ENCODE data around the gene PTGES3. TPM values are rescaled to one million over a fixed set of nuclear protein-coding genes. Genes with fewer than 3 reads are reported as not detected.

Gene PTGES3
- total RNA-seq, 3 donors from 2014 or later (not counting 1 experiment from before 2014, with no cell fraction given), result 79.2 to 93.8 (median 93.4) TPM

- TF ChIP-seq CTCF (IDR thresholded peaks at IDR 0.05), result no peak
- 7% methylated on average over 1 of the region's 1 CpG for WGBS (ENCODE audit: insufficient coverage)
Measured at GRCh38 chr12:56720731-56721151, 32.7 kb upstream of the PTGES3 start.

GRCh38 chr12:56719056-56719455 is 31.0 kb upstream of the PTGES3 start:
- ATAC-seq (no peak), DNase-seq (no peak)
- H3K27me3 ChIP-seq (ENCODE audit: control insufficient read depth, insufficient read depth, low read length), result no peaks in the 10 kb centered on the region
- peak overlapping the region; percentile 28 for H3K4me3 Mint-ChIP-seq
- H3K36me3 Mint-ChIP-seq, result peaks cover 16% of the 10 kb centered on the region
- peak overlapping the region; percentile 84 to 98 for H3K27ac Mint-ChIP-seq
- peaks cover 83 to 85% of the 10 kb centered on the region in 2 donors for H3K4me1 Mint-ChIP-seq
- TF ChIP-seq CTCF (IDR thresholded peaks at IDR 0.05), result no peak
- H3K4me3 ChIP-seq (ENCODE audit: low read length), result no peak overlapping the region
- no peak overlapping the region for H3K27ac ChIP-seq (ENCODE audit: low read length)
- H3K4me1 ChIP-seq (ENCODE audit: control insufficient read depth, insufficient read depth, low read length), result peaks cover 64% of the 10 kb centered on the region
- no peaks in the 10 kb centered on the region for H3K9me3 ChIP-seq (ENCODE audit: control insufficient read depth, insufficient read depth, low read length)
- H3K9me3 Mint-ChIP-seq, result no peaks in the 10 kb centered on the region
- intact Hi-C loops (cut with micrococcal nuclease), result no loop called here
- no peaks in the 10 kb centered on the region for H3K27me3 Mint-ChIP-seq (ENCODE audit: low read depth in 2 of 2)
- peaks cover 70% of the 10 kb centered on the region for H3K36me3 ChIP-seq (ENCODE audit: control insufficient read depth, insufficient read depth, low read length)

More at GRCh38 chr12:56720731-56721151, 32.7 kb upstream of the PTGES3 start:
- H3K27ac ChIP-seq (ENCODE audit: low read length), result peak overlapping the region; percentile 42
- H3K9me3 ChIP-seq (ENCODE audit: control insufficient read depth, insufficient read depth, low read length), result no peaks in the 10 kb centered on the region
- peaks cover 16% of the 10 kb centered on the region for H3K36me3 Mint-ChIP-seq
- H3K36me3 ChIP-seq (ENCODE audit: control insufficient read depth, insufficient read depth, low read length), result peaks cover 54% of the 10 kb centered on the region
- no peaks in the 10 kb centered on the region for H3K27me3 Mint-ChIP-seq (ENCODE audit: low read depth in 2 of 2)
- DNase-seq (no peak), ATAC-seq (no peak)
- no peaks in the 10 kb centered on the region for H3K27me3 ChIP-seq (ENCODE audit: control insufficient read depth, insufficient read depth, low read length)
- intact Hi-C loops (cut with micrococcal nuclease), result no loop called here
- H3K4me3 Mint-ChIP-seq, result peak overlapping the region; percentile 51
- peaks cover 83 to 90% of the 10 kb centered on the region in 2 donors for H3K4me1 Mint-ChIP-seq
- H3K27ac Mint-ChIP-seq, result peak overlapping the region; percentile 84 to 98
- H3K4me3 ChIP-seq (ENCODE audit: low read length), result no peak overlapping the region
- H3K4me1 ChIP-seq (ENCODE audit: control insufficient read depth, insufficient read depth, low read length), result peaks cover 69% of the 10 kb centered on the region
- H3K9me3 Mint-ChIP-seq, result no peaks in the 10 kb centered on the region

- DNase-seq (no peak), ATAC-seq (no peak)
- Histone ChIP-seq H3K36me3 (ENCODE audit: control insufficient read depth, insufficient read depth, low read length) (peaks cover 73% of the 10 kb centered on the region), H3K27me3 (ENCODE audit: control insufficient read depth, insufficient read depth, low read length) (no peaks in the 10 kb centered on the region), H3K9me3 (ENCODE audit: control insufficient read depth, insufficient read depth, low read length) (no peaks in the 10 kb centered on the region), H3K27ac (ENCODE audit: low read length) (no peak overlapping the region), H3K4me3 (ENCODE audit: low read length) (no peak overlapping the region), H3K4me1 (ENCODE audit: control insufficient read depth, insufficient read depth, low read length) (peaks cover 60% of the 10 kb centered on the region)
- peaks cover 18% of the 10 kb centered on the region for H3K36me3 Mint-ChIP-seq
- no peaks in the 10 kb centered on the region for H3K27me3 Mint-ChIP-seq (ENCODE audit: low read depth in 2 of 2)
- peak overlapping the region; percentile 84 to 98 for H3K27ac Mint-ChIP-seq
- intact Hi-C loops (cut with micrococcal nuclease), result no loop called here
- no peak for TF ChIP-seq CTCF (IDR thresholded peaks at IDR 0.05)
- H3K4me3 Mint-ChIP-seq, result peak overlapping the region; percentile 28
- H3K4me1 Mint-ChIP-seq, result peaks cover 78 to 82% of the 10 kb centered on the region in 2 donors
- WGBS (ENCODE audit: insufficient coverage), result 36% methylated on average over 4 of the region's 4 CpGs
- H3K9me3 Mint-ChIP-seq, result no peaks in the 10 kb centered on the region
Measured at GRCh38 chr12:56718636-56719035, 30.6 kb upstream of the PTGES3 start.

- H3K27me3 Mint-ChIP-seq (ENCODE audit: low read depth in 2 of 2), result no peaks in the 10 kb centered on the region
- H3K4me1 ChIP-seq (ENCODE audit: control insufficient read depth, insufficient read depth, low read length), result peaks cover 59% of the 10 kb centered on the region
- H3K27me3 ChIP-seq (ENCODE audit: control insufficient read depth, insufficient read depth, low read length), result no peaks in the 10 kb centered on the region
- peaks cover 20% of the 10 kb centered on the region for H3K36me3 Mint-ChIP-seq
- no peak overlapping the region for H3K4me3 ChIP-seq (ENCODE audit: low read length)
- H3K4me1 Mint-ChIP-seq, result peaks cover 73 to 77% of the 10 kb centered on the region in 2 donors
- no peak overlapping the region for H3K4me3 Mint-ChIP-seq
- no peak for DNase-seq
- intact Hi-C loops (cut with micrococcal nuclease), result no loop called here
- H3K9me3 Mint-ChIP-seq, result no peaks in the 10 kb centered on the region
- H3K9me3 ChIP-seq (ENCODE audit: control insufficient read depth, insufficient read depth, low read length), result no peaks in the 10 kb centered on the region
- TF ChIP-seq CTCF (IDR thresholded peaks at IDR 0.05), result no peak
- peaks cover 74% of the 10 kb centered on the region for H3K36me3 ChIP-seq (ENCODE audit: control insufficient read depth, insufficient read depth, low read length)
- WGBS (ENCODE audit: insufficient coverage), result 44% methylated on average over 1 of the region's 1 CpG
- no peak overlapping the region for H3K27ac Mint-ChIP-seq
- H3K27ac ChIP-seq (ENCODE audit: low read length), result no peak overlapping the region
- ATAC-seq, result no peak
Measured at GRCh38 chr12:56718149-56718548, 30.1 kb upstream of the PTGES3 start.

Data from natural killer cell (primary cell).